GM19397 (cell line): ENCODE data around the gene GTPBP6.
"Not testable (repeated sequence)": the region's sequence is repeated elsewhere in the genome, so short reads cannot be mapped to it uniquely, and the experiment has no call there.

Experiments used
- ATAC-seq: cut with Tn5 transposase; IDR thresholded peaks from one replicate; pipeline ENCODE4 v1.9.1; 2021; ENCODE audit warnings: mild to moderate bottlenecking, moderate library complexity; ENCODE audit not compliant: unreplicated experiment

The GTPBP6 gene

GRCh38 chrX:274904-275475, 43.6 kb downstream of the GTPBP6 start:
- ATAC-seq, result no peak

GRCh38 chrX:270848-271367, 47.7 kb downstream of the GTPBP6 start:
- no peak for ATAC-seq

- ATAC-seq, result no peak
Measured at GRCh38 chrX:267771-268261, 50.8 kb downstream of the GTPBP6 start.

GRCh38 chrX:265502-265901, 53.1 kb downstream of the GTPBP6 start:
- no peak for ATAC-seq

- no peak for ATAC-seq
Measured at GRCh38 chrX:264634-265455, 53.8 kb downstream of the GTPBP6 start.

- not testable (repeated sequence) for ATAC-seq
Measured at GRCh38 chrX:264006-264405, 54.6 kb downstream of the GTPBP6 start.

- peak; percentile 72 for ATAC-seq
Measured at GRCh38 chrX:262381-262909, 56.2 kb downstream of the GTPBP6 start.

GRCh38 chrX:261919-262352, 56.7 kb downstream of the GTPBP6 start:
- no peak for ATAC-seq

GRCh38 chrX:261167-261918, 57.3 kb downstream of the GTPBP6 start:
- ATAC-seq, result no peak

GRCh38 chrX:259692-260355, 58.8 kb downstream of the GTPBP6 start:
- no peak for ATAC-seq

GRCh38 chrX:258291-259040, 60.1 kb downstream of the GTPBP6 start:
- ATAC-seq, result no peak

GRCh38 chrX:257681-258289, 60.8 kb downstream of the GTPBP6 start:
- ATAC-seq, result no peak

GRCh38 chrX:257054-257453, 61.5 kb downstream of the GTPBP6 start:
- ATAC-seq, result not testable (repeated sequence)

GRCh38 chrX:255923-256331, 62.7 kb downstream of the GTPBP6 start:
- no peak for ATAC-seq
